Gastroesophageal sphincter (tissue), 3 donors: ENCODE data around the gene GLCCI1.

Experiments used
- CTCF ChIP-seq, 4 experiments: fragments of 200-600 bp in 2 of 4; fragments of 450-650 bp in 2 of 4; sonication (generic) in 1 of 4; IDR thresholded peaks; one replicate each; pipeline ENCODE4 v1.5.1; 2017 to 2019; ENCODE audit warnings: antibody characterized with exemption in 4 of 4, mild to moderate bottlenecking in 2 of 4, moderate library complexity in 2 of 4
- POLR2A ChIP-seq, 2 donors: fragments of 450-650 bp; IDR thresholded peaks; one replicate each; pipeline ENCODE4 v1.6.1; 2017; ENCODE audit warnings: antibody characterized with exemption in 2 of 2, mild to moderate bottlenecking in 2 of 2, moderate library complexity in 1 of 2

DNA sequence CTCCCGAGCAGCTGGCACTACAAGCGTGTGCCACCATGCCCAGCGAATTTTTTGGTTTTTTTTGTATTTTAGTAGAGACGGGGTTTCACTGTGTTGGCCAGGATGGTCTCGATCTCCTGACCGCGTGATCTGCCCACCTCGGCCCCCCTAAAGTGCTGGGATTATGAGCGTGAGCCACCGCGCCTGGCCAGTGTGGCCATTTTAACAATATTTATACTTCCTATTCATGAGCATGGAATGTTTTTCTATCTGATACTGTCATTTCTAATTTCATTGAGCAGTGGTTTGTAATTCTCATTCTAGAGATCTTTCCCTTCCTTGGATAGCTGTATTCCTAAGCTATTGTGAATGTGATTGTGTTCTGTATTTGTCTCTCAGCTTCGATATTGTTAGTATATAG lies 96.2 kb downstream of the GLCCI1 start:
- TF ChIP-seq CTCF (IDR thresholded peaks at IDR 0.05) = no peak
- no peak for TF ChIP-seq POLR2A (IDR thresholded peaks at IDR 0.05)
